T47D (cell line): ENCODE results near the gene C12orf75.
"Not testable (repeated sequence)": the region's sequence is repeated elsewhere in the genome, so short reads cannot be mapped to it uniquely, and the experiment has no call there.

Experiments
- DNase-seq, 2 experiments: peaks; one replicate each; pipeline versions ENCODE4 v3.0.0 to v3.0.0-alpha.2; 2011 to 2012; ENCODE audit warnings: low read depth in 1 of 2, low spot score in 1 of 2
- JUND ChIP-seq: IDR thresholded peaks from 2 replicates; pipeline ENCODE4 v1.6.1; 2012; ENCODE audit warnings: low read depth
- in situ Hi-C: cut with HindIII; loops from 2 replicates; pipeline ENCODE4 v1.10.0; 2016; ENCODE audit warnings: low sequenced_read_pairs, low pct_unique_long_range_greater_than_20kb

C12orf75 gene

DNA sequence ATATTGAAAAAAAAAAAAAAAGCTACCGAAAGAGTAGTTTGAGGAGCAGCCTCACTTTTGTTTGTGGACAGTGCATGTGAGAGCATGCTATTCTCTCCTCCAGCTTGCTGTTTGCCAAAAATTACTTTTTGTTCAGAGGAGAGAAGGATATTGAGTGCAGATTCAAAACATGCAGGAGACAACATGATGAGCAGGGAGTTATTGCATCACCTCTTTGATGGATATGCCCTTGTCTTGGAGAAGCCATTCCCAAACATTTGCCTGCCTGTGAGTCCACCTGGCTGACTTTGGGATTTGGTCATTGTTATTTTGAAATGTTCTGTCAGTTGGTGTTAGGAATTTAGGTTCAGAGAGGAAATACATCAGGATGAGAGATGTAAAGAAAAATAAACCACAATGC is 2.4 kb downstream of the C12orf75 start:
- DNase-seq: no peak
- TF ChIP-seq JUND: no peak
- in situ Hi-C loops: no loop called here

DNA sequence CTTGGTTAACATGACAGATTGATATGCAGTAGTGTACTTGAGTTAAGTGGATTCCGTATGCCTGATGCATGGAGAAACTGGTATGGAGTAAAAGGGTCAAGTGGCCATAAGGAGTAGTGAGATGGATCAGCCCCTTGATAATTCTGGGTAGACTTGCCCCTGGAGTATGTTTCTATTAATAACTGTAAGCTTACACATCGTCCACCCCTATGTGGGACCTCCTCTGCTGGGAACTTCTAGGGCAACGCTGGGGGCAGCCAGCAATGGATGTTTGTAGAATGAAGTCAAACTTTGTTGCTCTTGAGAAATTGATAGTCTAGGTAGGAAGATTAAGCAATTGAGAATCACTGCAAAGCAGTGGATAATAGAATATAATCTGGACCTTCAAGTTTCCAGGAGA is 3.5 kb downstream of the C12orf75 start:
- no peak for DNase-seq
- TF ChIP-seq JUND: no peak
- in situ Hi-C loops: no loop called here

DNA sequence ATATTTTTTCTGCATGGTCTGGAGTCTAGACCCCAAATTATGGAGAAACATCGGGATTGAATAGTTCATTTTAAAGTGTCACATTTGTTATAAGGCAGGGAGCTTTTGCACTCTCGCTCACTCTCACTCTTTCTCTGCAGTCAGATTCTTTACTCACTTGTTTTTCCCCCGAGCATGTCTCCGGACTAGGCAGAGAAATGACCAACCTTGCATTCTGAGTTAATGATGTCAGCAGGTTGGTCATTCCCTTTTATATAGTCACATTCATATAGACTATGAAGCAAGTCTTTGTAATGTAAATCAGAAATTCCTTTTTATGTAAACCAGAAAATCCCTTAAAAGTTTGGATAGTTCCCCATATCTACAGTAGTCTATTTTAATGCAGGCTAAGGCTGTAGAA is 4.1 kb downstream of the C12orf75 start:
- DNase-seq: no peak
- no peak for TF ChIP-seq JUND
- in situ Hi-C loops: no loop called here

DNA sequence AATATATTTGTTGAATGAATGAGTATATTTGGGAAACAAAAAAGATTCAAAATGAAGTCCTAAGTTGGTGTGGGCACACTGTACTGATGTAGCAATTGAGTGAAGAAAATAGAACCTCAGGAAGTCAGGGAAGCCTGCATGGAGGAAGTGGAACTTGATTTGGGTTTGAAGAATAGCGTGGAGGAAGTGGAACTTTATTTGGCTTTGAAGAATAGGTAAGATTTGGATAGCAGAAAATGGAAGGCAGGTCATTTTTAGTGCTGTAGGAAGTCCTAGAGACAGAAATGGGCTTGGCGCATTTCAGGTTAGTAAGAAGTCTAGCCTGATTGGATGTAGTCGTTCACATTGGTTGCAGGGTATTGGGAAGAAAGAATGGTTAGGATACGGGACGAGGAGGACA is 5.4 kb downstream of the C12orf75 start:
- in situ Hi-C loops: no loop called here
- TF ChIP-seq JUND: no peak
- no peak for DNase-seq

DNA sequence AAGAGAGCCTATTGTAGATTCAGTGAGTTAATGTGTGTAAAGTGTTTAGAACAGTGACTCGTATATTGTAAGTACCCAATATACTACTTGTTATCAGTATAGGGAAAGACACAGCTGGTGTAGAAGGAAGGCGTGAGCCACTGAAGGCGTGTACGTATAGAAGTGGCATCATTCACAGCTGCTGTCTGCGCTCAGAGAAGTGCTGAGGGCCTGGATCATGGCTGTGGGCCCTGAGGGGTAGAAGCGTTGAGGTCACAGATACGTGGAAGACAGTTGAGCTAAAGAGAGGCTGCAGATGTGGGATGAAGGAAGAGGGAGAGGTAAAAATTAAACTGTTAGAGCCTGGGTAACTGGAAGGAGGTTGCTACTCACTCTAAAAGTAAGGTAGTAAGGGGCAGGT is 5.9 kb downstream of the C12orf75 start:
- in situ Hi-C loops: no loop called here
- DNase-seq: no peak
- TF ChIP-seq JUND: no peak

DNA sequence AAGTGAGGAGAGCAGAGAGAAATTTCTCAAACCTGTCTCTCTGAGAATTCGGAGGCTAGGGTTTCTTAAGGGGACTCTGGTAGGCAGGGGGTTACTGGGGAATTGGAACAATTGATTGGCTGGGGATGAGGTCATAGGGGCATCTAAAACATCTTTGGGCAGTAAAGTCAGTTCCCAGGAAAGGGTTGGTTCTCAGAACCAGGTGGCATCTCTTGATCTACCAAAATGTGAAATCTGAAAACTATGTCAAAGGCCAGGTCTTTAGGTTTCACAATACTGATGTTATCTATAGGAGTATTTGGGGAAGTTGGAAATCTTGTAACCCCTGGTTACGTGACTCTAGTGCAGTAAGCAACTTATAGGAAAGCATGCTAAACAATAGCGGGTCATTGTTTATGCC is 6.9 kb downstream of the C12orf75 start:
- DNase-seq: no peak
- TF ChIP-seq JUND: no peak
- in situ Hi-C loops: no loop called here

DNA sequence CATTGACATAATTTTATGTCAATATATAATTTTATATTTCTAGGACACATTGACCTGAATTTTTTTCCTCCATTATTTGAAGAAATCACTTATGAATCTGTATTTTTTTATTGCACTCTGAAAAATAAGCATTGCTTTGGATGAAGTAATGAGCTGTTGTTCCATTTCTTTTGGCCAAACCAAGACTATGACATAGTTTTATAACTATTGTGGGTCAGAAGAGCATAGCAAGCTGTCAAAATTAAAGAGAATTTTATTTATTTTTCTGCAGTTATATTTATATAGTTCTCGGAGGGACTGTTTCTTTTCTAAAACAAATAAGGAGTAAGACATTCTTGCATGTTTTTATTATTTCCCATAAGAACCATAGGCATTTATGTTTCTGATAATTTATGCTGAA is 8.5 kb downstream of the C12orf75 start:
- DNase-seq: no peak
- TF ChIP-seq JUND: no peak
- in situ Hi-C loops: no loop called here

DNA sequence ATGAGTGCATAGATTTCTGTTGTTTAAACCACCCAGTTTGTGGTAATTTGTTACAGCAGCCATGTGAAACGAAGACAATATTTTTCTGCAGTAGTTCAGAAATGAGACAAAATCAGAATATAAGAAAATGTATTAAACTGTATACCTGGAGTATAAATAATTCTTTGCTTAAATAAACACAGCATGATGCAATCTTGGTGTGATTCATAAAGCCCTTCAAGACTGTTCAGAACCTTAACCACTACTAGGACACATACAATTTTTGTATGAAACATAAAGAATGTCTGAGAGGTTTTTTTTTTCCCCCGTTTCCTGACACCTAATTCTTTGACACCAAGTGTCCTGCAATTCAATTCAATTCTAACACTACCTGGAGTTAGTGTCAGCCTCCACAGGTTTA is 10.5 kb downstream of the C12orf75 start:
- no peak for TF ChIP-seq JUND
- DNase-seq: no peak
- in situ Hi-C loops: no loop called here

DNA sequence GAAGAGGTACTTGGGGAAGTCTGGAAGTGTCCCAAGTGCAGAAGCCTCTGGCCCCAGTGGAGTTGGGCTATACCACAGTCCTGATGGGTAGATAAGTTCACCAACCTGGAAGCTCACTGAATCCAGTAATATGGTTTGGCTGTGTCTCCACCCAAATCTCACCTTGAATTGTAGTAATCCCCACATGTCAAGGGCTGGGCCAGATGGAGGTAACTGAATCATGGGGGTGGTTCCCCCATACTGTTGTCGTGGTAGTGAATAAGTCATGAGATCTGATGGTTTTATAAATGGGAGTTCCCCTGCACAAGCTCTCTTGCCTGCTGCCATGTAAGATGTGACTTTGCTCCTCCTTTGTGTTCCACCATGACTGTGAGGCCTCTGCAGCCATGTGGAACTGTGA is 11.1 kb downstream of the C12orf75 start:
- in situ Hi-C loops, DNase-seq: not testable (repeated sequence)

DNA sequence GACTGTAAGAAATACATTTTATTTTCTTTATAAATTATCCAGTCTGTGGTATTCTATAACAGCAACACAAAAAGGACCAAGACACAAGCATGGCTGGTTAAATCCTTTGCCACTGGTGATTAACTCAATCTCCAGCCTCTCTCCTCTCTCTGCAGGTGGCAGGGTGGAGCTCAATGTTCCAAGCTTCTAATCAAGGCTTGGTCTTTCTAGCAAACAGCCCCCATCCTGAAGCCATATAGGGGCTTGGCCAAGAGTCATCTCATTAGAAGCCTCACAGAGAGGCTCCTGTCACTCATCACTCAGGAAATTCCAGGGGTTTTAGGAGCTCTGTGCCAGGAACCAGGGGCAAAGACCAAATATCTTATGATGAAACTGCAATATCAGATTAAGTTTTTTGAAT is 12.0 kb downstream of the C12orf75 start:
- no peak for DNase-seq
- TF ChIP-seq JUND: no peak
- in situ Hi-C loops: no loop called here

DNA sequence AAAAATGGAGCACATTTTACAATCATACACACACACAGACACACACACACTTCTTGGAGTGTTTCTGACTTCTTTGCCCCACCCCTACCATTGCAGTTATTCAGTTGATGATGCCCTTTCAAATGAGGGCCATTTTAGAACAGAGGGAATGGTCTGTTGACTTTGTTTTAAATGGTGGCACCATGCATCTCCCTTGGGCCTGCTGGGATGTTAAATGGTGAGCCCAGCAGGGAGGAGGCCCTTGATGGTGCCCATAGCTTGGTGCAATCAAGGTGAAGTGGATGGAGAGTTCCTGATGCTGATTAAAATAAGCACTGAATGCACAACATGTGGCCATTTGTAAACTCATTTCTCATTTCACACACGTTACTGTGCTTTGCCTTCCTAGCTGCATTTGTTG is 13.3 kb downstream of the C12orf75 start:
- no peak for TF ChIP-seq JUND

DNA sequence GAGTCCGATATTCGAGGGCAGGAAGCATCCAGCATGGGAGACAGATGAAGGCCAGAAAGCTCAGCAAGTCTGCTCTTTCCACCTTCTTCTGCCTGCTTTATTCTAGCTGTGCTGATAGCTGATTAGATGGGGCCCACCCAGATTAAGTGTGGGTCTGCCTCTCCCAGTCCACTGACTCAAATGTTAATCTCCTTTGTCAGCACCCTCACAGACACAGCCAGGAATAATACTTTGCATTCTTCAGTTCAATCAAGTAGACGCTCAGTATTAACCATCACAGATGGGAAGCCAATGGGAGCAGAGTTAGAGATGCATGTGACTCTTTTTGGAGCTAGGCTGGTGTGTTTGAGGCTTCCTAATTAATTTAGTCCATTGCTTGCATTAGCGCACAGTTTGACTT is 17.0 kb downstream of the C12orf75 start:
- no peak for TF ChIP-seq JUND
- in situ Hi-C loops: no loop called here
- DNase-seq: no peak

More for the DNA sequence above, 13.3 kb downstream of the C12orf75 start:
- in situ Hi-C loops: no loop called here
- DNase-seq: no peak

DNA sequence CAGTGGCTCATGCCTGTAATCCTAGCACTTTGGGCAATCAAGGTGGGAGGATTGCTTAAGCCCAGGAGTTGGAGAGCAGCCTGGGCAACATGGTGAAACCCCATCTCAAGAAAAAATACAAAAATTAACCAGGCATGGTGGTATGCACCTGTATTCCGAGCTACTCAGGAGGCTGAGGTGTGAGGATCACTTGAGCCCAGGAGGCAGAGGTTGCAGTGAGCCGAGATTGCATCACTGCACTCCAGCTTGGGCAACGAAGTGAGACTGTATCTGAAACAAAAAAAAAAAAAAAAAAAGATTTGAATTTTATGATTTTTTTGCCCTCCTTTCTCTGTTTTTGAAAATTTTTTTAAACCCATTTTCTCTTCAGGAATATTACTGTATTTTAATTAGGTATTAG is 17.7 kb downstream of the C12orf75 start:
- TF ChIP-seq JUND: no peak
- no peak for DNase-seq
- in situ Hi-C loops: no loop called here

DNA sequence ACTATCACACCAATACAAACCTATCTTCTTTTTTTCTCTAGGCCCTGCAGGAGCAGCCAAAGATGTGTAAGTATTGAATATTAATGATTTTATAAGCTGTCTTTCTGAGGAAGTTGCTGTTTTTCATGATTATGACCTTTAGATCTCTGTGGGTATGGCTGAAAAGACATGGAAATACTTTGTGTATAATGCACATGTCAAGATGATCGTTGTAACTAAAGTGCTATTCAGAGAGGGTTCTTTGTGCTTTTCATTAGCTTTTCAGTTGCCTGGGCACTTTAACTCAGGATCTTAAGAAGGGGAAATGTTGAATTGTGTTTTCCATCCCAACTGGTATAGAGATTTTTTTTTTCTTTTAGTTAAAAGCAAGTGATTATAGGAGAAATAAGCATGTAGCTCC is 18.1 kb downstream of the C12orf75 start:
- TF ChIP-seq JUND: no peak
- in situ Hi-C loops: no loop called here
- DNase-seq: no peak

DNA sequence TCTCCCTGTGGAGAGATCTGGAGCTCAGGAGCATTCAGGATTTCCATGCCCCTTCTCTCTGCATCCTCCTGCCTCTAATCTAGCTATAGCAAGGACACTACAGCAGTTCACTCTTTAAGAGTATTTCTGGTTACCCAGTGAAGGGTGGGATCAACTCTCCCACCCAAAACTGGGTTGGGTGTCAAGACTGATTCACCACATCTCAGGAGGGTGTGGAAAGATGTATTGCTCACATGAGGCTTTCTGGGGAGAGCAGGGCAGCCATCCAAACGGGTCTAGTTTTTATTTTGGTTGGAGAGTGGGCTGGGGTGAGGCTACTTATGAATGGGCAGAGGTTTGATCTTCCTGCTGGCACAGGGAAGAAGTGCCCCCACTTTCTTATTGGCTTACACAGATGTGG is 18.6 kb downstream of the C12orf75 start:
- TF ChIP-seq JUND: no peak
- DNase-seq: no peak
- in situ Hi-C loops: no loop called here
